Endometrial microvascular endothelial cells (primary cell): ENCODE measurements around the gene HACD3. TPM values are rescaled to one million over a fixed set of nuclear protein-coding genes. Genes with fewer than 3 reads are reported as not detected.

Source experiments
- in situ Hi-C: cut with HindIII; loops from 2 replicates; pipeline ENCODE4 v1.10.0; 2017; ENCODE audit warnings: low sequenced_read_pairs, low pct_unique_long_range_greater_than_20kb; ENCODE audit errors: inconsistent ontology term
- total RNA-seq: library from RNA; depleted of rRNA; stranded (reverse); fragments of >200 nt; gene quantifications from one replicate; pipeline ENCODE4 v1.2.3, GENCODE V29; 2015; ENCODE audit errors: inconsistent ontology term

The HACD3 gene, protein sequence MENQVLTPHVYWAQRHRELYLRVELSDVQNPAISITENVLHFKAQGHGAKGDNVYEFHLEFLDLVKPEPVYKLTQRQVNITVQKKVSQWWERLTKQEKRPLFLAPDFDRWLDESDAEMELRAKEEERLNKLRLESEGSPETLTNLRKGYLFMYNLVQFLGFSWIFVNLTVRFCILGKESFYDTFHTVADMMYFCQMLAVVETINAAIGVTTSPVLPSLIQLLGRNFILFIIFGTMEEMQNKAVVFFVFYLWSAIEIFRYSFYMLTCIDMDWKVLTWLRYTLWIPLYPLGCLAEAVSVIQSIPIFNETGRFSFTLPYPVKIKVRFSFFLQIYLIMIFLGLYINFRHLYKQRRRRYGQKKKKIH
- 89.9 TPM for total RNA-seq

DNA sequence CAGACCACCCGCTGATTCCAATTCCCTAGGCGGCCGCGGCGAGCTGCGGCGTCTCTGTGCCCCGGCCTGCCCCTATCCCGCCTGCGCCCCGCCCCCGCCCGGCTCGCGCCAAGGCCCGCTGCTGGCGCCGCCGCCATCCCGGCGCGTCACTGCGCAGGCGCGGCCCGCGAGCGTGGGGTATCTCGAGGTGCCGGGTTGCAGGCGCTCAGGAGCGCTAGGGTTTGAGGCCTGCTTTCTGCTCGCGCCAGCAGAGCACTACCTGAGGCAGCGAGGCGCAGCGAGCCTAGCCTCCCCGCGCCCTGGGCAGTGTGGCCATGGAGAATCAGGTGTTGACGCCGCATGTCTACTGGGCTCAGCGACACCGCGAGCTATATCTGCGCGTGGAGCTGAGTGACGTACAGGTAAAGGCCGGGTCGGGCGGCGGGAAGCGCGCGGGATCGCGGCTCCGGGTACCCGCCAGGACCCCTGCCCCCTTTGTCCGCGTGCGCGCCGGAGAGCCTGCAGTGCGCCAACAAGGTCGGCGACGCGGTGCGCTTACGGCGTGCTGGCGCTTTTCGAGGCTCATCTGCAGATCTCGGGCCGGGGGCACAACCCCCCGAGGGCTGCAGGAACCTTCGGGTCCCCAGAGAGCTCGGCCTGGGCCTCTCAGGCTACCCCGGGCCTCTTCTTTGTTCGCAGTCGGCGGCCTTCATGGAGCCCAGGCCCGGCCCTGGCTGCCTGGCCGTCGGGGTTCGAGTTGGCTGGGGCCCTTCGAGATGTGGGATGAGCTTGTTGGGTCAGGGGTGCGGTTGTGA, at the start of gene HACD3:
HACD3 (plus strand) TSS at position 146 of the 794 bp plus-strand sequence; CDS start at position 315, 169 bp downstream.
- in situ Hi-C loops, result no loop called here

- in situ Hi-C loops, result no loop called here
Observed at GRCh38 chr15:65484876-65485275, 45.4 kb upstream of the HACD3 start.

DNA sequence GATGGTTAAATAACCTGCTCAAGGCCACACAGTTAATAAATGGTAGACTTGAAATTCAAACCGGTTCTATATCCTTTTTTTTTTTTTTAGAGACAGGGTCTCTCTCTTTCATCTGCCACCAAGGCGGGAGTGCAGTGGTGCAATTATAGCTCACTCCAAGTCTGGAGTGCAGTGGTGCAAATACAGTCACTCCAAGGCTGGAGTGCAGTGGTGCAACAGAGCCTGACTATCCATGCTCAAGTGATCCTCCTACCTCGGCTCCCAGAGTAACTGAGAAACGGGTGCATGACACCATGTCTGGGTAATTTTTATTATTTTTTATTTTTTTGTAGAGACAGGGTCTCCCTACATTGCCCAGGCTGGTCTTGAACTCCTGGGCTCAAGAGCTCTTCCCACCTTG, 36.2 kb upstream of the HACD3 start:
- in situ Hi-C loops, result no loop called here

- in situ Hi-C loops, result no loop called here
Observed at GRCh38 chr15:65509321-65509720, 20.9 kb upstream of the HACD3 start.

- in situ Hi-C loops, result no loop called here
Observed at GRCh38 chr15:65512189-65512588, 18.1 kb upstream of the HACD3 start.

DNA sequence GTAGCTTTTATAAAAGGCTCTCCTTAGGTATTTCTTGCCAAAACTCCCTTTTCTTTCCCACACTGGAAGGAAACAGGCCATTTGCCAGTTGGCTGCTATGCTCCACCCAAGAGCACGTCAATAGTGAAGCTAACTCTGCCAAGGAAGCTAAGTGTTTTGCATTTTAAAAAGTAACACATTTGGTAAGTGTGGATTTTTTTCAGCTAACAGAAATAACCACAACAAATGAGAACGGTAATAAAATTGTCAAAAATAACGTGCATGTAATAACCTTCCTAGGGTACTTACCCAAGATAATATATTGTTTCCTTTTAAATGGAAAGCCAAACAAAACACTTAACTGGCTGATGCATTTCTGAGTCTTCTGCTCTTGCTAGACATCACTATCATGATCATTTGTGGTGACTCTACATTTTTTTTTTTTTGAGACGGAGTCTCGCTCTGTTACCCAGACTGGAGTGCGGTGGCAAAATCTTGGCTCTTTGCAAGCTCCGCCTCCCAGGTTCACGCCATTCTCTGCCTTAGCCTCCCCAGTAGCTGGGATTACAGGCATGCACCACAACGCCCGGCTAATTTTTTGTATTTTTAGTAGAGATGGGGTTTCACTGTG, 17.4 kb upstream of the HACD3 start:
- in situ Hi-C loops, result no loop called here

DNA sequence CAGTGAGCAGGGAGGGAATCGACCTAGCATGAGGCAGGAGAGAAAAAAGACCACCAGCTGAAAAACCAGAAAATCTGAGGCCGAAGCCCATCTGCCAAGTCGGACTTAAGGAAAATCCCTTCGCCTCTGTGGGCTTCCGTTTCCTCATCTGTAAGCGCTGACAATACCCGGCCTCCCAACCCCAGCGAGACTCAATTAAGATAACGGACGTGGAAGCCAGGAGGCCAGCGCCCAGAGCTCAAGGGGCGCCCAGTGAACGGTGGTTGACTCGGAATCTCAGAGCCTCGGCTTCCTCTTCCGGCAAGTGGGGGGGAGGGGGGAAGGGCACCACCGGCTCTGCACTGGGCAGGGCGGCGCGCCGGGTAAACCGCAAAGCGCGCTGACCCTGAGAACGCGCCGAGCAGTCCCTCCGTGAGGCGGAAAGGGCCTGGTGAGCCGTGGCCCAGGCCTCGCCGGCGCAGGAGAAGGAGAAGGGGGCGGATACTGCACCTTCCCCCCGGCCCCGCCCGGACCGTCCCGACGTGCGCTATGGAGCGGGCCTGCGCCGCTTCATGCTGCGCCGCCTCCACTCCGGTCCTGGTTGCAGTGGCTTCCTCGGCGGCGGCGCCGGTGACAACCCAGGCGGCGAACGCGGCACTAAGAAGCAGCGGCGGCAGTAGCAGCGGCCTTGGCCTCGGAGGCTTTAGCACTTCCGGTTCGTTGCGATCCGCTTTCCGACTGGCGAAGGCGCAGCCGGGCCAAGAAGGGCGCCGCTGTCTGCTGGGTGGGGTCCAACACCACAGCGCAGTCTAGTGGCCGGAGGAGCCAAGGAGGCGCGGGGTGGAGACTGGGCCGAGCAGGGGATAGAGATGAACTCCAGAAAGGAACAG, 13.0 kb upstream of the HACD3 start, which contains the start of gene DPP8:
DPP8 (minus strand) TSS at position 693 of the 869 bp plus-strand sequence. CDS start 5,136 bp downstream, outside the sequence.
- in situ Hi-C loops, result no loop called here

DNA sequence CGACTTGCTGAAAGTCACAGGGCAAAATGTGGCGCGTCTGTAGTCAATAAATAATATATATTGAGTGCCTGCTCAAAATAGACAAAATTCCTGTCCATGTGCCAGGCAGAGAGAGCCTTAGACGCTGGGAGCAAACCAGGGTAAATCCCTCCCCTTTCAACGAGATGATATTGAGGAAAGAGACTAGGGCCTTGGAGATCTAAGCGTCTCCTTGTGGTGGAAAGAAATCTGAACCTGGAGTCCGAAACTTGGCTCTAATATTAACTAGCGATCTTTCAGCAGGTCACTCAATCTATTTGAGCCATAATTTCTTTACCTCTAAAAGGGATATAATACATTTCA, 12.4 kb upstream of the HACD3 start:
- in situ Hi-C loops, result no loop called here

- in situ Hi-C loops, result no loop called here
Observed at GRCh38 chr15:65518633-65519285, 11.5 kb upstream of the HACD3 start.

DNA sequence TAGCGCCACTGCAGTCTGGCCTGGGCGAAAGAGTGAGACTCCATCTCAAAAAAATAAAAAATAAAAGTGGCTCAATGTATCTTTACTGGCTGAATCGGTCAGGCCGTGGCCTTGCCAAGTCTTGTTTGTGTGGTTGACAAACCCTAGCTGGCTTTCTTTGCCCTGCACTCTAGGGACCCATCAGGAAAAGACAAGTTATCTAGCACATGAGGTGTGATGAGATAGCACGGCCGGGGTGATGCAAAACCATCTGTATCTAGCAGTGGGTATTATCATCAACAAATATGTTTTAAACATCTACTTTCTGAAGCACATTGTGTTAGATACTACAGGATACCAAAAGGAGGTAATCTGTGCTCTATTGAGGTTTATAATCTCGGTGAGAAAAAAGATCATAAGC, 8.9 kb upstream of the HACD3 start:
- in situ Hi-C loops, result no loop called here

DNA sequence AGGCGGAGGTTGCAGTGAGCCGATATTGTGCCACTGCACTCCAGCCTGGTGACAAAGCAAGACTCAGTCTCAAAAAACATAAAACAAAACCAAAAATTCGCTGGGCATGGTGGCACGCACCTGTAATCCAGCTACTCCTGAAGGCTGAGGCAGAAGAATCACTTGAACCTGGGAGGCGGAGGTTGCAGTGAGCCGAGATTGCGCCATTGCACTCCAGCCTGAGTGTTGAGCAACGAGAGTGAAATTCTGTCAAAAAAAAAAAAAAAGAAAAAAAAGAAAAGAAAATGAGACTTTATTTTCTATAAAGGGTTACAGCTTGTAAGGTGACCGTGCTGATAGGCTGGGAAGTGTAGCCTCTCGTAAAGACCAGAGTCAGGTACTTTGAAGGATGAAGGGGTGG, 6.0 kb upstream of the HACD3 start:
- in situ Hi-C loops, result no loop called here

DNA sequence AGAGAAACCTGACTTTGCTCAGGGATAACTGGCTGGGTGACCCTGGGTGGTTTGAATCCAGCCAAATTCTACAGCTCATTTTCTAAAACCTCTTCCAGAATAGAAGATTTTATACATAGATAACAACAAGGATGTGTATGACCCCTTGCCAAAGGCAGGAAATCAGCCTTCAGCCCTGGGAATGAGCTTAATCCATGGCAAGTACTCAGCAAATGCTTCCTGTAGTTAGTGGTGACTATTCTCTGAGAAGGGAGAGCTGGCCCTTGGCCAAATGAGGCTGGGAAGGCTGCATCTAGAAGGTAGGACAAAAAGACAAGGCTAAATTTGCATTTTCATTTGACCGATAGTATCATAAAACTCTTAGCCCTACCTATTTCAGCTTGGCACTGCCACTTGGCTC, 4.6 kb upstream of the HACD3 start:
- in situ Hi-C loops, result no loop called here

GRCh38 chr15:65528461-65529060, 1.7 kb upstream of the HACD3 start:
- in situ Hi-C loops, result no loop called here

GRCh38 chr15:65529762-65530317, 423 bp upstream of the HACD3 start:
- in situ Hi-C loops, result no loop called here

- in situ Hi-C loops, result no loop called here
Observed at GRCh38 chr15:65532738-65533051, 2.4 kb downstream of the HACD3 start.

- in situ Hi-C loops, result no loop called here
Observed at GRCh38 chr15:65533057-65533756, 2.9 kb downstream of the HACD3 start.

DNA sequence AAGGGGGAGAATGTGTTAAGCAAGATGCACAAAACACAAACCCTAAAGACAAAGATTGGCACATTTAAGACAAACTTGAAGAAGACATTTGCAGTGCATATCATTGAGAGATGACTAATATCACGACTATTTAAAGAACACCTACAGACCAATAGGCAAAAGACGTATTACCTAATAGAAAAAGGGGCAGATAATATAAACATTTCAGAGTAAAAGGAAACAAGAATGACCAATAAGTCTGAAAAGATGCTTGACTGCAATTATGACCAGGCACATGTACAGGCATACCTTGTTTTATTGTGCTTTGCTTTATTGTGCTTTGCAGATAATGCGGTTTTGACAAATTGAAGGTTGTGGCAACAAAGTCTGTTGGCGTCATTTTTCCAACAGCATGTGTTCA, 4.9 kb downstream of the HACD3 start:
- in situ Hi-C loops, result no loop called here
